ENCODE measurements around the gene ARMH3.
"Not testable (repeated sequence)": the region's sequence is repeated elsewhere in the genome, so short reads cannot be mapped to it uniquely, and the experiment has no call there.

The ARMH3 gene, protein sequence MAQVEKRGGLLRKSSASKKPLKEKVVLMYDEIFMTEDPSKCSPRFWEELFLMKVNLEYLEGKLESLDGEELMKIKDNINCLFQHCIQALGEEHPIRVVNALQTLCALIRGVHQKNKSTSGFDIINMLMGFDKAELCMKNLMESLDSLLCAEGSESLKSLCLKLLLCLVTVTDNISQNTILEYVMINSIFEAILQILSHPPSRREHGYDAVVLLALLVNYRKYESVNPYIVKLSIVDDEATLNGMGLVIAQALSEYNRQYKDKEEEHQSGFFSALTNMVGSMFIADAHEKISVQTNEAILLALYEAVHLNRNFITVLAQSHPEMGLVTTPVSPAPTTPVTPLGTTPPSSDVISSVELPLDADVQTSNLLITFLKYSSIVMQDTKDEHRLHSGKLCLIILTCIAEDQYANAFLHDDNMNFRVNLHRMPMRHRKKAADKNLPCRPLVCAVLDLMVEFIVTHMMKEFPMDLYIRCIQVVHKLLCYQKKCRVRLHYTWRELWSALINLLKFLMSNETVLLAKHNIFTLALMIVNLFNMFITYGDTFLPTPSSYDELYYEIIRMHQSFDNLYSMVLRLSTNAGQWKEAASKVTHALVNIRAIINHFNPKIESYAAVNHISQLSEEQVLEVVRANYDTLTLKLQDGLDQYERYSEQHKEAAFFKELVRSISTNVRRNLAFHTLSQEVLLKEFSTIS

DNA sequence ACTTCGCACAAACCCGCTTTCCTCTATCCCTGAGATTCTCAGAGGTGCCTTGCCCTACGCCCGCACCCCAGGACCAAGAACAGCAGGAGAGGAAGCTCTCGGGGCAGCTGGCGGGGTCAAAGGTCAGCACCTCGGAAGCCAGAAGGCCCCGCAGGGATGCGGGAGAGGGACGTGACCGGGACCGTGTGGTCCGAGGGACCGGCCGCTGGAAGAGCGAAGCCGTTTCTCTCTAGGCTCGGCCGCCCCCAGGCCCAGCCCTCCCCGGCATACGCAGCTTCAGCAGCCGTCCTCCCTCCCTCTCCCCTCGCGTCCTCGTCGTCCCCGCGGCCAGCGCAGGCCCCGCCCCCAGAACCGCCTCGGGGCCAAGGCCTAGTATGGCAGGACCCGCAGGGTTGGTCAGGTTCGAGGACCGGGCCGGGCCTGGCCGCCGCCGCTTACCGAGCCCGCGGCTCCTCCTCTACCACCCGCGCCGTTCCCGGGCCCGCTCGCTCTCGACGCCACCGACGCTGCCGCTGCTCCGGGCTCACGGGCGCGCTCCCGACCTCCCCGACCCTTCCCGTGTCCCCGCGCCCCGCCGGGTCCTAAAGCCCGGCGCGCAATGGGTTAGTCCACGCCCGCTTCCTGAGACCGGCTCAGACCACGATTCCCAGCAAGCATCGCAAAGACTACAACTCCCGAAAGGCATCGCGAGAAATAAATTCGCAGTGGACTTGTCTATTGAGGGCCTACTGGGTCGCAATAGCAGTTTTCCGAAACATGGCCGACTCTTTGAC is at the start of gene ARMH3:
TSS of gene ARMH3 (minus strand) at position 527 of the 773 bp plus-strand sequence. CDS start 16,059 bp downstream, outside the sequence.
- DNase-seq = peak; percentile 90

DNA sequence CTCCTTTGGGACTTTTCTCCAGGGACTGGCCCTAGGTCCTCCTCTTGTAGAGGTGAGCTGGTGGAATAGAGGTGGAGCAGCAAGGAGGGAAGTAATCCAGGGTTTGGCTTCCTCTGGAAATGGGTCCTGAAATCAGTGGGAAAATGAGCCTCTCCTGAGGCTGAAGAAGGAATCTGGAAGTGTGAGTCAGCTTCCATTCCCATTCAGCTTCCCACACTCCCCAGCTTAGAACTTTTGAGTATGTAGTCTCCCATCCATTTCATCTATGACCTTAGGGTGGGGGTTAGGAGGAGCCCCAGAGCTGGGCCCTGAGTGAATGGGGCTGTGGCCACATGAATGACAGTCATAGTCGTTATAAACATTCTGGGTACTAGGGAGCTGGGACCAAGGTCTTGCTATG is 46.4 kb upstream of the ARMH3 start:
- no peak for DNase-seq

- DNase-seq = no peak
Observed at GRCh38 chr10:102101152-102101551, 45.2 kb upstream of the ARMH3 start.

DNA sequence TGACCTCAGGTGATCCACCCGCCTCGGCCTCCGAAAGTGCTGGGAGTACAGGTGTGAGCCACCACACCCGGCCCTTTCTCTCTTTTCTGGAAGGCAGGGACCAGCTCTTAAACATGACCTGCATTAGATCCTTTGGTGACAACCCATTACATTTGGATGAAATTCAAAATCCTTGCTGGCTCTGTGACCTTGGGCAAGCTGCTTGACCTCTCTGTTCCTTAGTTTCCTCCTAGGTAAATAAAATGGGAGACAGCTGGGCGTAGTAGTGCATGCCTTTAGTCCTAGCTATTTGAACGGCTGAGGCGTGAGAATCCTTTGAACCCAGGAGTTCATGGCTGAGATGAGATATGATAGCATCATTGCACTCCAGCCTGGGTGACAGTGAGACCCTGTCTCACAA is 40.5 kb upstream of the ARMH3 start:
- DNase-seq = no peak

GRCh38 chr10:102090772-102091171 is 34.8 kb upstream of the ARMH3 start:
- DNase-seq = no peak

- no peak for DNase-seq
Observed at GRCh38 chr10:102086196-102086595, 30.2 kb upstream of the ARMH3 start.

- DNase-seq = no peak
Observed at GRCh38 chr10:102085336-102085735, 29.4 kb upstream of the ARMH3 start.

- no peak for DNase-seq
Observed at GRCh38 chr10:102083541-102083940, 27.6 kb upstream of the ARMH3 start.

- DNase-seq = peak; percentile 81
Observed at GRCh38 chr10:102072673-102073527, 16.9 kb upstream of the ARMH3 start.

- DNase-seq = no peak
Observed at GRCh38 chr10:102069071-102069470, 13.1 kb upstream of the ARMH3 start.

- no peak for DNase-seq
Observed at GRCh38 chr10:102068216-102068615, 12.2 kb upstream of the ARMH3 start.

DNA sequence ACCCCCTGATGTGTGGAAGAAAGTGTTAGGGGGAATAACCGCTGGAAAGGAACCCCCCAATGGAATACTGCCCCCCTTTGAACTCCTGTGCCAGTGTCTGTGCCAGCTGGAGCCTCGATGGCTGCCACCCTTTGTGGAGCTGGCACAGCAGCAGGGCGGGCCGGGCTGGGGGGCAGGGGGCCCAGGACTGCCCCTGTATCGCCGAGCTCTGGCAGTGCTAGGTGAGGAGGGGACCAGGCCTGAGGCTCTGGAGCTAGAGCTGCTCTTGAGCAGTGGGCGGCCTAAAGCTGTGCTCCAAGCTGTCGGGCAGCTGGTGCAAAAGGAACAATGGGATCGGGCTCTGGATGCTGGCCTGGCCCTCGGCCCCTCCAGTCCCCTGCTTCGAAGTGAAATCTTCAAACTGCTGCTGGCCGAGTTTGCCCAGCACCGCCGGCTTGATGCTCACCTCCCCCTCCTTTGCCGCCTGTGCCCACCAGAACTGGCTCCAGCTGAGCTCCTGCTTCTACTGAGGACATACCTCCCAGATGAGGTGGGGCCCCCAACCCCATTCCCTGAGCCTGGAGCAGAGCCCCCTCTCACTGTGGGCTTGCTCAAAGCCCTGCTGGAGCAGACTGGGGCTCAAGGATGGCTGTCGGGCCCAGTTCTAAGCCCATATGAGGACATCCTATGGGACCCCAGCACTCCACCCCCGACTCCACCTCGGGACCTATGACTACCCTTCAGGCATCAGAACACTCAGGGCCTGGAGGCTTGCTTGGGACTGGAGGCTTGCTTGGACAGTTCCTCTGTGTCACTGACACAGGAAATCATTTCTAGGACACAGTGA is 11.3 kb upstream of the ARMH3 start:
- DNase-seq = no peak

- no peak for DNase-seq
Observed at GRCh38 chr10:102066399-102067088, 10.6 kb upstream of the ARMH3 start.

DNA sequence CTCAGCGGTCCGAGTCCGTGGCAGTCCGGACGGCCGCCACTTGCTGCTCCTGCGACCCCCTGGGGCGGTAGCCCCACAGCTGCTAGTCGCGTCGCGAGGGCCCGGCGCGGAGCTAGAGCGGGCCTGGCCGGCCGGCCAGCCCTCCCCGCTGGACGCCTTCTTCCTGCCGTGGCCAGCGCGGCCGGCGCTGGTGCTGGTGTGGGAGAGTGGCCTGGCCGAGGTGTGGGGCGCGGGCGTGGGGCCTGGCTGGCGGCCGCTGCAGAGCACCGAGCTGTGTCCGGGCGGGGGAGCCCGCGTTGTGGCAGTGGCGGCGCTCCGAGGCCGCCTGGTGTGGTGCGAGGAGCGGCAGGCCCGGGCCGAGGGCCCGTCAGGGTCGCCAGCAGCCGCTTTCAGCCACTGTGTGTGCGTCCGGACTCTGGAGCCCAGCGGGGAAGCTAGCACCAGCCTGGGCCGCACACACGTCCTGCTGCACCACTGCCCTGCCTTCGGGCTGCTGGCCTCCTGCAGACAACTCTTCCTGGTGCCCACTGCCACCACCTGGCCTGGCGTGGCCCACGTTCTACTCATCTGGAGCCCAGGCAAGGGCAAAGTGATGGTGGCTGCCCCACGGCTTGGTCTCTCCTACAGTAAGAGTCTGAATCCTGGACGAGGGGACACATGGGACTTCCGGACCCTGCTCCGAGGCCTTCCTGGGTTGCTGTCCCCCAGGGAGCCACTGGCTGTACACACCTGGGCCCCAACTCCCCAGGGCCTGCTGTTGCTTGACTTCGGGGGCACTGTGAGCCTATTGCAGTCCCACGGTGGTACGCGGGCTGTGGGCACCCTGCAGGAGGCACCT is 9.8 kb upstream of the ARMH3 start:
- DNase-seq = peak; percentile 23

DNA sequence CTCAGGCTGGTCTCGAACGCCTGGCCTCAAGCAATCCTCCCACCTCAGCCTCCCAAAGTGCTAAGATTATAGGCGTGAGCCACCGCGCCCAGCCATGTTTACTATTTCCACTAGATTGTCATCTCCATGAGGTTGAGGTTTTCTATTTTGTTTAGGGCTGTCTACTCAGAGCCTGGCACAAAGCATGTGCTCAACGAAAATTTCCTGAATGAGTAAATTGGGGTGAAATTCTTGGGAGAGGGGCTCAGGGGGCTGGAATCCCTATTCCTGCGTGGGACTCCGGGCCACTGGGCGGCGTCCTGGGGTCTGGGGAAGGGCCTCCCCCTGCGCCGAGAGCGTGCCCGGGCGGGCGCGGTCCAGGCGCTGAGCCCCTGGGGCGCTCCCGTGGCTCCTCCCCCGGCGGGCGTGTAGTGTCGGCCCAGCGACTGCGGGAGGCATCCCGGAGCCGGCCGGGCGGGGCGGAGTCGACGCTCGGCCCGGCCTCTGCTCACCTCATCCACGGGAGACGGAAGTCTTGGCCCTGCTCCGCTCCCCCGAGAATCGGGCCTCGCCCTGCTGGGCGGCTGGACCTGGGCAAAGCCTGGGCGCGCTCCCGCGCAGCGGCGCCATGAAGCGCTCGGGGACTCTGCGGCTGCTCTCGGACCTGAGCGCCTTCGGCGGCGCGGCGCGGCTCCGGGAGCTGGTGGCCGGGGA is 9.0 kb upstream of the ARMH3 start, which contains the start of gene HPS6:
TSS of gene HPS6 (plus strand) at position 482 of the 693 bp plus-strand sequence. CDS start at position 608, 126 bp downstream.
- DNase-seq = peak; percentile 91

GRCh38 chr10:102064503-102064867 is 8.5 kb upstream of the ARMH3 start:
- no peak for DNase-seq

DNA sequence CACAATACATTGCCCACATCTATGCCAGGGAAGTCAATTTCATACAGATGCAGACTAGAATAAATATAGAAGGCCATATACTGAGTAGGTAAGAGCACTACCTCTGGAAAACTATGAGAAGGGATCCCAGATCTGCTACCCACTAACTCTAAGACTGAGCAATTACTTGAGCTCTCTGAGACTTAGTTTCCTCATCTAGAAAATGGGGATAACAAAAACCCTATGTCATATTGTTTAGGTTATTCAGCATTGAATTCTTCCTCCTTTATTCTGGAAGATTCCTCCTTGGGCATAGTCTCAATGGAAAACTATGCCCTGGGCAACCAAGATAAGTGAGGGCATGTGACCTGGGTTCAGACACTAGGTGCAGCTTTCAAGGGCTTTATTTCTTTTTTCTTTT is 4.0 kb upstream of the ARMH3 start:
- no peak for DNase-seq

DNA sequence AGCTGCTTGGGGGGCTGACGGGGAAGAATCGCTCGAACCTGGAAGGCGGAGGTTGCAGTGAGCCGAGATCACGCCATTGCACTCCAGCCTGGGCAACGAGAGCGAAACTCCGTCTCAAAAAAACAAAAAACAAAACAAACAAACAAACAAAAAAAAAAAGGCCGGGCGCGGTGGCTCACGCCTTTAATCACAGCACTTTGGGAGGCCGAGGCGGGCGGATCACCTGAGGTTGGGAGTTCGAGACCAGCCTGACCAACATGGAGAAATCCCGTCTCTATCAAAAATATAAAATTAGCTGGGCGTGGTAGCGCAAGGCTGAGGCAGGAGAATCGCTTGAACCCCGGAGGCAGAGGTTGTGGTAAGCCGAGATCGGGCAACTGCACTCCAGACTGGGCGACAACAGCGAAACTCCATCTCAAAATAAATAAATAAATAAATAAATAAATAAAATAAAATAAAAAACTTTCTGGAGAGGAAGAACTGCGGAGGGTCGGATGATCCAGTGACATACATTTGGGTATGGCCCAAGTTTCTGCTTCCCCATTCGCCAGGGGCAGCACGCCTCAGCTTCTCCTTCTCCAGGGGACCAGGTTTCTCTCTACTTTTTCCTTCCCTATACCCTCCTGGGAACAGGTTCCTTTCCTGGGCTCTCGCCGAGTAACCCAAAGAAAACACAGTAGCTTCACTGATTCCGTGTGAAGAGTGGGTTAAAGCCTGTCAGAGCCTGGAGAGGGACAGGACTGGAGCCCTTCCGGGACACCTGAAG is 909 bp downstream of the ARMH3 start:
- not testable (repeated sequence) for DNase-seq

DNA sequence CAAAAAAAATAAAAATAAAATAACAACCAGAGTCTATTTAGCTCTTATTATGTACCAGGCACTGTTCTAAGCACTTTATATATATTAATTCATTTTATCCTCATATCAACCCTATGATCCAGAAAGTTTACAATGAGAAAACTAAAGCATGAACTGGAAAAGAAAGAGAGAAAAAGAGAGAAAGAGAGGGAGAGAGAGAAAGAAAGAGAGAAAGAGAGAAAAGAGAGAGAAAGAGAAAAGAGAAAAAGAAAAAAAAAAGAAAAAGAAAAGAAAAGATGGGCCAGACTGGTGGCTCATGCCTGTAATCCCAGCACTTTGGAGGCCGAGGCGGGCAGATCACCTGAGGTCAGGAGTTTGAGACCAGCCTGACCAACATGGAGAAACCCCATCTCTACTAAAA is 9.9 kb downstream of the ARMH3 start:
- no peak for DNase-seq
